Measurements from ENCODE around the gene THBS1. TPM values are rescaled to one million over a fixed set of nuclear protein-coding genes. Genes with fewer than 3 reads are reported as not detected.

THBS1 gene
- total RNA-seq, 1 experiment from 2014 or later = 5,591 TPM

GRCh38 chr15:39573844-39574243, 7.0 kb upstream of the THBS1 start:
- DNase-seq (ENCODE audit: low read depth) = peak; percentile 88

DNA sequence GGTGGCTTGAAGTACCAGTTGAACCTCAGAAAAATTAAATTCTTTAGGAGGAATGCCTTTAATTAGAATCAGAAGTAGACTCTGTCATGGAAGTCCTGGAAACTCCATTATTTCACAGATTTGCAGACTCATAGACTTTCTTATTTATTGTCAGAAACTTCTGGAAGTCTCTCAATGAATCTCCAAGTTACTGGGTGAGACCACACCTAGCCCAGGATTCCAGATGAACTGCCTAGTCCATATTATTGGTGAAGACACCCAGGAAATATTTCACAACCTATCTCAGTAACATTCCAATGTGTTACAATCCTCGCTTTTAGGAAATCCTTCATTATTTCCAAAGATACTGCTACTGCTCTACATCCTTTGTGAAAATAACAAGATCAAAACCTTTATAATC, 6.5 kb upstream of the THBS1 start:
- no peak for DNase-seq (ENCODE audit: low read depth)

GRCh38 chr15:39575180-39575579, 5.7 kb upstream of the THBS1 start:
- no peak for DNase-seq (ENCODE audit: low read depth)

- peak; percentile 85 for DNase-seq (ENCODE audit: low read depth)
These were observed 1.9 kb upstream of the THBS1 start for GRCh38 chr15:39578851-39579486.

- DNase-seq (ENCODE audit: low read depth) = peak; percentile 97
These were observed 1.3 kb upstream of the THBS1 start for GRCh38 chr15:39579487-39580116.

DNA sequence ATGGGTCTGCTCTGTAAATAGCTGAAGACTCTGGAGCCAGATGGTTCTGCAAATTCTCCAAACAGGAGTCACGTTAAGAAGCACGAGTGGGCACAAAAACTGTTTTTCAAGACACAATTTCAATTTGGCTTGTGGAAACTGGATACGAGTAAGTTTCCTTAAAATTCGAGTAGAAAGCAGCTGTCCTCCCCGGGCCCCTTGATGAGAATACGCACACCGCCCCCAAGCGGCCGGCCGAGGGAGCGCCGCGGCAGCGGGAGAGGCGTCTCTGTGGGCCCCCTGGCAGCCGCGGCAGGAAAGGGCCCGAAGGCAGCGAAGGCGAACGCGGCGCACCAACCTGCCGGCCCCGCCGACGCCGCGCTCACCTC, 778 bp upstream of the THBS1 start:
- peak; percentile 91 for DNase-seq (ENCODE audit: low read depth)

DNA sequence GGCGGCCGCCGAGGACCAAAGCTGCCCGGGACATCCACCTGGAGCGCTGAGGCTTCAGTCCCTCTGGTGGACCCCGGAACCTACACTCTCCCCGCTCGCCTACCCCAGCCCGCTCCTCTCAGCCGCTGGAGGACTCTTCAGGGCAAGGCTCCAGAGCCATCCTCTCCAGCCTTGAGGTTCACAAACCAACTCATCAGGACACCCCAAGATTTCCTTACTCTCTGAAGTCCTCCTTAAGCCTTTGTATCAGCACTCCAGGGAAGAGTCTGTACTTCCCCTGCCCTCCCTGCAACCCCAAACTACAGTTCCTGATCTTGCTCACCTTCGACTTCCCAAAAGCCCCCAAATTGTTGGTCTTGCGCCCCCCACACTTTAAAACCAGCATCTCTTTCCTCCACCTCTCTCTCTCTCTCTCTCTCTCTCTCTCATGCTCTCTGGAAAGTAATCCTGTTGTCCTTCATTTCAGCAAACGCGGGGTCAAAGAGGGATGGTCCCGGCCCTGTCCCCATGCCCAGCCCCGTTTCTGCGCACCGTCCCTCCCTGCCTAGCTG, 438 bp downstream of the THBS1 start:
- no peak for DNase-seq (ENCODE audit: low read depth)

GRCh38 chr15:39581793-39582285, 960 bp downstream of the THBS1 start:
- DNase-seq (ENCODE audit: low read depth) = peak; percentile 68

- DNase-seq (ENCODE audit: low read depth) = peak; percentile 68
These were observed 1.6 kb downstream of the THBS1 start for GRCh38 chr15:39582286-39582976.

- peak; percentile 56 for DNase-seq (ENCODE audit: low read depth)
These were observed 2.2 kb downstream of the THBS1 start for GRCh38 chr15:39582977-39583595.

DNA sequence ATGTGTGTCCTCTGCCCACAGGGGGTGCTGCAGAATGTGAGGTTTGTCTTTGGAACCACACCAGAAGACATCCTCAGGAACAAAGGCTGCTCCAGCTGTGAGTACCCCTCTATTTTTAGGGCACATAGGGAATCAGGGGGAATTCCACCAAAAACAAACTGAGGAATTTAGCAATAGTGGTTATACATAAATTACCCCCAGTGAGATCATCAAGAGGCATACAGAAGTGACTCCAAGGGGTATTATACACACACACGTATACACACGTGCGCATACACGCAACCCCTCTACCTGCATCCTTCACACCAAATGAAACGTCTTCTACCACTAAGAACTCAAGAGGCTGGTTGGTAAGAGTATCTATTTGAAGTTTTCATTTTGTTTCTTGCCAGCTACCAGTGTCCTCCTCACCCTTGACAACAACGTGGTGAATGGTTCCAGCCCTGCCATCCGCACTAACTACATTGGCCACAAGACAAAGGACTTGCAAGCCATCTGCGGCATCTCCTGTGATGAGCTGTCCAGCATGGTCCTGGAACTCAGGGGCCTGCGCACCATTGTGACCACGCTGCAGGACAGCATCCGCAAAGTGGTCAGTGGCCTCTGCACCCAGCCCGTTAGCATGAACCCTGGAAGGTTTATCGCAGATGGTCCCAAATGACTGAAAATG, 2.9 kb downstream of the THBS1 start:
- DNase-seq (ENCODE audit: low read depth) = peak; percentile 67

GRCh38 chr15:39584266-39584659, 3.4 kb downstream of the THBS1 start:
- no peak for DNase-seq (ENCODE audit: low read depth)

- DNase-seq (ENCODE audit: low read depth) = peak; percentile 60
These were observed 3.9 kb downstream of the THBS1 start for GRCh38 chr15:39584662-39585388.

- DNase-seq (ENCODE audit: low read depth) = peak; percentile 71
These were observed 4.5 kb downstream of the THBS1 start for GRCh38 chr15:39585389-39585841.

DNA sequence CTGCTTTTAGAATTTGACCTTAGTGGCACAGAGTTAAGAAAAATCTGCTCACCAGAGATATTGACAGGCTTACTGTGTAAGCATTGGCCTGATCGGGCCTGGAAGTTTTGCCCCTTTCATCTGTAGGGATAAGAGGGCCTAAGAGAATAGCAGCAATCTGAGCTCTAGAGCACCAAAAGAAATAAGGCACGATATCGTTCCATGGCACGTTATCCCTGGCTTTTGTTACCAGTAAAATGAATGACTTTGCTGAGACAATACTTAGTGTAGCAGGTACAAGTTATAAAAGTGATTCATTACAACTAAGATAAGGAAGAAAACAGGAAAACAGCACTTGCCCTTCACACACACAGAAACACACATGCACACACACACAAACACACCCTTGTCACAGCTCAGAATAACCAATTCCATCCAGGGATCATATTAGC, 5.0 kb downstream of the THBS1 start:
- peak; percentile 68 for DNase-seq (ENCODE audit: low read depth)

DNA sequence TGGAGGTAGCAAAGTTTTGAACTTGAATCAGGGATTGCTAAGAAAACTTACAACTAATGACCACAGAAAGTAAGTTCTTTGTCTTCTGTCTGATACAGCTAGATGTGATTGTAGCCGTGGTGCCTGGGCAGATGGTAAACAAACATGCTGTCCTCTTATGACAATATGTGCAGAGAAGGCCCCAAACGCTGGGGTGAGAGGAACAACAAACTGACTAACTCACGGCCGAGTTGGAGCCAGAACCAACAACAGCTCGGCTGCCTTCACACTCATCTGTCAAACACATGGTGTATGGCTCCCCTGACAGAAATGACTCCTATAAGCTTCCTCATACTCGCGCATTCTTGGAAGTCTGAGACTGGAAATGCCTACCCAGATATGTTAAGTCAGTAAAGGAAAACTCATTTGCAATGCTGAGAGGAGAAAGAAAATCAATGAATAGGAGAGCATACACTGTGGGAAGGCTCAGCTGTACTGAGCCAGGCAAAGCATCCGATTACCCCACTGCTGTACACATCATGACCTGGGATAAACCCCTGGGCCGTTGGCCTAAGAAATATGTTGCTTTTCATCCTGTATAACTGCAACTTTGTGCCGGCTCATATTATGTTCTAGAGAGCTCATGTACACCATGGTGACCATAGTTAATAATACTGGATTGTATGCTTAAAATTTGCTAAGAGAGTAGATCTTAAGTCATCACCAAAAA, 5.7 kb downstream of the THBS1 start:
- DNase-seq (ENCODE audit: low read depth) = peak; percentile 82

DNA sequence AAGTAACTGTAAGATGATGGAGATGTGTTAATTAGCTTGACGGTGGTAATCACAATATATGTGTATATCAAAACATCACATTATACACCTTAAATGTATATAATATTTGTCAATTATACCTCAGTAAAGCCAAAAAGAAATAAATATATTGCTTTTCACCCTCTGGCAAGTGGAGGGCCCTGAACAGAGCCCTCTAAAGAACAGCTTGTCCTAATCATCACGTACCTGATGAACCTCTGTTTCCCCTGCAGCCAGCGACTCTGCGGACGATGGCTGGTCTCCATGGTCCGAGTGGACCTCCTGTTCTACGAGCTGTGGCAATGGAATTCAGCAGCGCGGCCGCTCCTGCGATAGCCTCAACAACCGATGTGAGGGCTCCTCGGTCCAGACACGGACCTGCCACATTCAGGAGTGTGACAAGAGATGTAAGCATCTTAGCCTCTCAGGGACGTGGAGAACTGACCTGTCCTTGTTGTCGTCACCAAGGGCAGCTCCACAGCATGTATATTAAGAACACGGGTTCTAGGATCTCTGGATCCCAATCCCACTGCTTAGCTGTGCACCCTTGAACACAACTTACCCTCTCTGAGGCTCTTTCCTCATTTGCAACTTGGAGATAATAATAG, 6.3 kb downstream of the THBS1 start:
- peak; percentile 77 for DNase-seq (ENCODE audit: low read depth)

DNA sequence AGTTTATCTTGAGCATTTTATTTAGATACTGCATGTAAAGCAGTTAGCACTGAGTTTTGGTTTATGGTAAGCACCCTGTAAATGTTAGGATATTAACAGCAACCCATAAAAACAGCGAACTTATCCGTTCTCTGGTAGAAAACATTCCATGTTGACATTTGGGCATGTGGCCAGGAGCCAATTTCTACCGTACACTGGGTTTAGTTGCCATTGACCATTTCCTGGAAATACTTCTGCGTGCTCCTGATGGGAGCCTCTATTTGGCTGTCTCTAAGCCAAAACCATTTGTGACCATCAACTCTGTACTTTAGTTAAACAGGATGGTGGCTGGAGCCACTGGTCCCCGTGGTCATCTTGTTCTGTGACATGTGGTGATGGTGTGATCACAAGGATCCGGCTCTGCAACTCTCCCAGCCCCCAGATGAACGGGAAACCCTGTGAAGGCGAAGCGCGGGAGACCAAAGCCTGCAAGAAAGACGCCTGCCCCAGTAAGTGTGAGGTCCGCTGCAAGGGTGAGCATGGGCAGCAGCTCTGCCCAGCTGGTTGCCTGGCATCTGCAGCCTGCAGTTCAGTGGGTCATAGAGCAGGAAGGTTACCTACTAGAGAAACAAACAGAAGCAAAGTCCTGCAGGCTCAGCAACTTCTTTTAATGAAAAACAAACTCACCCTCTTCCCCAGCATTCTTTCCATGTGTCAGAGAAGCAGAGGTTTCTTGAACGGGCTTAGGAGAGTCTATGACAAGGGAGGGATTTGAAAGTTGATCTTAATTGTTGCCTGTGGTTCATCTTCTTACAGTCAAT, 7.1 kb downstream of the THBS1 start:
- DNase-seq (ENCODE audit: low read depth) = peak; percentile 75
